ENCODE measurements around the gene NOP53. TPM values are rescaled to one million over a fixed set of nuclear protein-coding genes. Genes with fewer than 3 reads are reported as not detected.
"Not testable (repeated sequence)": the region's sequence is repeated elsewhere in the genome, so short reads cannot be mapped to it uniquely, and the experiment has no call there.

NOP53 gene
- total RNA-seq, 2 donors from 2014 or later: 436 to 761 TPM

GRCh38 chr19:47713046-47714021, 32.0 kb upstream of the NOP53 start, which contains the start of gene EHD2:
Gene EHD2 (plus strand): TSS chr19:47713422. CDS start chr19:47716613, 3,191 bp downstream.
- no peaks in the 10 kb centered on the region for H3K36me3 ChIP-seq (replicated peaks in 1 of 2; ENCODE audit: insufficient read depth in 1 of 2, low read depth in 2 of 2)
- H3K27me3 ChIP-seq: no peaks in the 10 kb centered on the region
- no peaks in the 10 kb centered on the region for H3K9me3 ChIP-seq
- intact Hi-C loops (cut with DNase I): no loop called here
- peaks cover 18% of the 10 kb centered on the region for H3K4me1 ChIP-seq
- 6 to 21% methylated on average over 13 to 52 of the region's 52 CpGs for WGBS, 2 donors
- TF ChIP-seq CTCF (IDR thresholded peaks at IDR 0.05): peak; percentile 93 to 99 (median 96)
- TF ChIP-seq POLR2A (IDR thresholded peaks at IDR 0.05): peak; percentile 30 to 65 (median 53)
- DNase-seq (peak; percentile 50 to 76 (median 71)), ATAC-seq (peak; percentile 88)
- peak within 1 kb of the TSS; percentile 73 to 75 for H3K4me3 ChIP-seq
- H3K27ac ChIP-seq: peak within 1 kb of the TSS; percentile 50 to 82 (median 78)

DNA sequence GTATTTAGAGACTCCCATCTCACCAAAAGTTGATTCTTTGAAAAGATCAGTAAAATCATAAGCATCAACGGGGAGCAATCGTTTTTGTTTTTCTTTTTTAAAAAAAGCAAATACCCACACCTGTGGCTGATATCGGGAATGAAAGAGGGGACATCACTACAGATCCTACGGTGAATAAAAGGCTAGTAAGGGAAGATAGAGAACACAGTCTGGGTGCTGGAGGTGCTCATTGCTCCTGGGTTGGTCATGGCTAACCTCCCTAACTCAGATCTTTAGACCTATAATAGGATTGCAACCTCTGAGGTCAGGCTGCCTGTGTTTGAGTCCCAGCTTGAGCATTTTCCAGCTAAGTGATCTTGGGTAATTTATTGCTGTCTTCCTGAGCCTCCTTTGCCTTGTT, 31.0 kb upstream of the NOP53 start:
- Histone ChIP-seq H3K4me3 (no peak overlapping the region), H3K36me3 (replicated peaks in 1 of 2; ENCODE audit: insufficient read depth in 1 of 2, low read depth in 2 of 2) (no peaks in the 10 kb centered on the region), H3K27me3 (no peaks in the 10 kb centered on the region), H3K9me3 (no peaks in the 10 kb centered on the region), H3K27ac (no peak overlapping the region), H3K4me1 (peaks cover 28% of the 10 kb centered on the region)
- WGBS, 2 donors: 68 to 81% methylated on average over 4 of the region's 4 CpGs
- TF ChIP-seq POLR2A (IDR thresholded peaks at IDR 0.05) (no peak), CTCF (IDR thresholded peaks at IDR 0.05) (no peak)
- intact Hi-C loops (cut with DNase I): no loop called here
- no peak for DNase-seq
- ATAC-seq: no peak

- H3K27ac ChIP-seq; intact Hi-C loops (cut with DNase I); H3K27me3 ChIP-seq; ATAC-seq; H3K36me3 ChIP-seq (replicated peaks in 1 of 2; ENCODE audit: insufficient read depth in 1 of 2, low read depth in 2 of 2); DNase-seq; H3K9me3 ChIP-seq; H3K4me3 ChIP-seq: not testable (repeated sequence)
- H3K4me1 ChIP-seq: peaks cover 32% of the 10 kb centered on the region
These were observed 30.5 kb upstream of the NOP53 start for GRCh38 chr19:47714855-47715254.

- no peak for ATAC-seq
- WGBS, 2 donors: 77 to 82% methylated on average over 16 to 30 of the region's 32 CpGs
- H3K4me1 ChIP-seq: peaks cover 32% of the 10 kb centered on the region
- no peak overlapping the region for H3K27ac ChIP-seq
- TF ChIP-seq CTCF (IDR thresholded peaks at IDR 0.05) (no peak), POLR2A (IDR thresholded peaks at IDR 0.05) (no peak)
- H3K4me3 ChIP-seq: no peak overlapping the region
- no peaks in the 10 kb centered on the region for H3K36me3 ChIP-seq (replicated peaks in 1 of 2; ENCODE audit: insufficient read depth in 1 of 2, low read depth in 2 of 2)
- intact Hi-C loops (cut with DNase I): no loop called here
- peak in 1 of 4 donors; percentile 31 for DNase-seq
- H3K9me3 ChIP-seq: no peaks in the 10 kb centered on the region
- no peaks in the 10 kb centered on the region for H3K27me3 ChIP-seq
These were observed 28.9 kb upstream of the NOP53 start for GRCh38 chr19:47716270-47716937.

GRCh38 chr19:47718415-47719046, 26.8 kb upstream of the NOP53 start:
- H3K27me3 ChIP-seq; ATAC-seq; H3K36me3 ChIP-seq (replicated peaks in 1 of 2; ENCODE audit: insufficient read depth in 1 of 2, low read depth in 2 of 2); DNase-seq; H3K4me3 ChIP-seq; H3K9me3 ChIP-seq; intact Hi-C loops (cut with DNase I): not testable (repeated sequence)
- Histone ChIP-seq H3K27ac (peak overlapping the region; percentile 67 to 83 (median 77)), H3K4me1 (peaks cover 39% of the 10 kb centered on the region)
- WGBS, 2 donors: 67 to 77% methylated on average over 10 of the region's 11 CpGs

All from body of pancreas (tissue), 4 donors.